Breast epithelium (tissue), 4 donors: ENCODE measurements around the gene NPRL2. TPM values are rescaled to one million over a fixed set of nuclear protein-coding genes. Genes with fewer than 3 reads are reported as not detected.

ENCODE experiments used
- DNase-seq, 2 donors: peaks; one replicate each; pipeline ENCODE4 v3.0.0-alpha.2; 2019; ENCODE audit warnings: low spot score in 2 of 2
- H3K27ac ChIP-seq, 2 donors: fragments of 200-600 bp; sonication (generic) in 1 of 2; one replicate each; pipeline ENCODE4 v1.5.1; 2016 to 2019; ENCODE audit warnings: mild to moderate bottlenecking in 1 of 2
- H3K27me3 ChIP-seq, 2 donors: fragments of 200-600 bp; sonication (generic) in 1 of 2; one replicate each; pipeline versions ENCODE4 v1.5.1 to v1.6.0; 2017 to 2019; ENCODE audit warnings: control low read depth in 1 of 2, mild to moderate bottlenecking in 1 of 2
- H3K36me3 ChIP-seq: fragments of 200-600 bp; one replicate; pipeline ENCODE4 v1.5.1; 2019
- H3K4me1 ChIP-seq, 2 donors: fragments of 200-600 bp; sonication (generic); one replicate each; pipeline ENCODE4 v1.5.1; 2016 to 2019; ENCODE audit warnings: control low read depth in 1 of 2
- H3K4me3 ChIP-seq, 3 donors: fragments of 200-600 bp; sonication (generic); 1 replicate in 2 of 3; 2 replicates in 1 of 3; pipeline ENCODE4 v1.5.1; 2016 to 2019; ENCODE audit warnings: mild to moderate bottlenecking in 3 of 3, moderate library complexity in 2 of 3
- H3K9me3 ChIP-seq, 2 donors: fragments of 200-600 bp; sonication (generic) in 1 of 2; one replicate each; pipeline ENCODE4 v1.5.1; 2016 to 2019; ENCODE audit warnings: control low read depth in 1 of 2
- POLR2A ChIP-seq: fragments of 450-650 bp; IDR thresholded peaks from one replicate; pipeline ENCODE4 v1.6.1; 2016; ENCODE audit warnings: antibody characterized with exemption, mild to moderate bottlenecking, moderate library complexity
- POLR2AphosphoS5 ChIP-seq, 3 donors: sonication (generic); formaldehyde crosslinking; IDR thresholded peaks; one replicate each; pipeline ENCODE4 v1.6.1; 2017; ENCODE audit warnings: antibody characterized with exemption in 3 of 3
- intact Hi-C: fragments of 100-400 bp; cut with DNase I; formaldehyde crosslinking; loops from one replicate; pipeline ENCODE4 v1.15.1; 2023; ENCODE audit warnings: low total_unique reads
- total RNA-seq, 3 donors: library from RNA; depleted of rRNA; stranded (reverse); fragments of >200 nt; gene quantifications; one replicate each; pipeline ENCODE4 v1.1.0, GENCODE V29; 2016
- TF ChIP-seq, protein P1 (sequence below), 3 donors: fragments of 450-650 bp; IDR thresholded peaks; one replicate each; pipeline ENCODE4 v1.5.1; 2016 to 2017; ENCODE audit warnings: antibody characterized with exemption in 3 of 3, mild to moderate bottlenecking in 3 of 3, moderate library complexity in 3 of 3

NPRL2 gene
- total RNA-seq, 3 donors from 2014 or later: 17.4 to 31.5 (median 29.5) TPM

DNA sequence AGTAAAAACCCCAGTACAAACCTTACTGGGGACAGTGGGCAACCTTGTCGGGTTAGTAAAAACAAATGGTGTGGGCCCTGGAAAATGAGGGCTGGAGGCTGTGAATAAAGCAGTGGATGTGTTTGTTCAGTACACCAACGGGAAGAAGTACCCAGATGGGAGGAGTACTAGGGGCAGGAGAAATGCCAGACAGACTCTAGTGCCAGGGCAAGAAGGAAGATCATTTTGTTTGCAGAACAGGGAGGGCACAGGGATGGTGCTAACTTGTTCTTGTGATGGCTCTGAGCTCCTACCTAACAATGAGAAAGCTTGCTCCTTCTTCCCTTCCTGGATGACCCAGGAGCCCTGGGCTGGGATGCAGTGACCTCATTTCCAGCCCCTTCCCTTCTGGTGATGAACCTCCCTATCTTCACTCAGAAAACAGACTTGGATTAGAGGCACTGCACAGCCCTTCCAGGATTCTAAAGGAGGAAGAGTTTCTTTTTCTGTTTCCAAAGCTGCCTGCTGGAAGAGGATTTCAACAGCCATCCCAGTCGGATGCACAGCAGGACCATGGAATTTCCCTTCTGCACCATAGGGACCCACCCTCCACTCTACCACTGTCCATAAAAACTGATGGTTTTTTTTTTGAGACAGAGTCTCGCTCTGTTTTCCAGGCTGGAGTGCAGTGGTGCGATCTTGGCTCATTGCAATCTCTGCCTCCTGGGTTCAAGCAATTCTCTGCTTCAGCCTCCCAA lies 16.1 kb downstream of the NPRL2 start:
- Histone ChIP-seq H3K4me3 (peak overlapping the region in 1 of 3 donors; percentile 45), H3K36me3 (peaks cover 8% of the 10 kb centered on the region), H3K27ac (peak overlapping the region; percentile 84 to 96), H3K9me3 (no peaks in the 10 kb centered on the region), H3K27me3 (no peaks in the 10 kb centered on the region), H3K4me1 (peaks cover 9 to 19% of the 10 kb centered on the region in 2 donors)
- intact Hi-C loops: no loop called here
- DNase-seq: no peak
- TF ChIP-seq, protein P1, sequence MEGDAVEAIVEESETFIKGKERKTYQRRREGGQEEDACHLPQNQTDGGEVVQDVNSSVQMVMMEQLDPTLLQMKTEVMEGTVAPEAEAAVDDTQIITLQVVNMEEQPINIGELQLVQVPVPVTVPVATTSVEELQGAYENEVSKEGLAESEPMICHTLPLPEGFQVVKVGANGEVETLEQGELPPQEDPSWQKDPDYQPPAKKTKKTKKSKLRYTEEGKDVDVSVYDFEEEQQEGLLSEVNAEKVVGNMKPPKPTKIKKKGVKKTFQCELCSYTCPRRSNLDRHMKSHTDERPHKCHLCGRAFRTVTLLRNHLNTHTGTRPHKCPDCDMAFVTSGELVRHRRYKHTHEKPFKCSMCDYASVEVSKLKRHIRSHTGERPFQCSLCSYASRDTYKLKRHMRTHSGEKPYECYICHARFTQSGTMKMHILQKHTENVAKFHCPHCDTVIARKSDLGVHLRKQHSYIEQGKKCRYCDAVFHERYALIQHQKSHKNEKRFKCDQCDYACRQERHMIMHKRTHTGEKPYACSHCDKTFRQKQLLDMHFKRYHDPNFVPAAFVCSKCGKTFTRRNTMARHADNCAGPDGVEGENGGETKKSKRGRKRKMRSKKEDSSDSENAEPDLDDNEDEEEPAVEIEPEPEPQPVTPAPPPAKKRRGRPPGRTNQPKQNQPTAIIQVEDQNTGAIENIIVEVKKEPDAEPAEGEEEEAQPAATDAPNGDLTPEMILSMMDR (IDR thresholded peaks at IDR 0.05): no peak
- TF ChIP-seq POLR2AphosphoS5 (IDR thresholded peaks at IDR 0.05) (no peak), POLR2A (no peak)

DNA sequence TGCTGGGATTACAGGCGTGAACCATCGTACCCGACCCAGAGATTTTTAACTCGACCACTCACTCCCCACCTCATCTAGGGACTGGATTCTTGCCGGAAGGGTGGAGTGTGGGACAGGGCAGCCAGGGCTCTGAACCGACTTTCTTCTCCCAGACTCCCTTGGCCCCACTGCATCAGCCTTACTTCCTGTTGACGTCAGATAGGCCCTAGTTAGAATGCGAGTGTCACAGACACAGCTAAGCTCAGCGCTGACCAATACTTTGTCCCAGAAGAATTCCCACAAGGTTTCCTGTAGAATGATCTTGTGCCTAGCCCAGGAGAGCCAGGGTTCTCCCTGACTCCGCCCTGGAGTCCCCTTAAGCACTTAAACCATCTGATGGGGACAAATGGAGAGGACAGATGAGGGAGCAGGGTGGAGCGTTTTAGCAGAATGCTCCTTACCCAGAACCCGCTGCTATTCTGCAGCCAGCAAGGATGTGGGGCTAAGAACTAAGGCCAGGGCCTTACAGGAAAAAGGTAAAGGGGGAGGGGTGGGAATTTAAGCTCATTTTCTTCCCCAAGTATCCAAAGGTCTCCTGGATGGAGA lies 16.7 kb downstream of the NPRL2 start:
- no peak for DNase-seq
- H3K36me3 ChIP-seq: peaks cover 8% of the 10 kb centered on the region
- H3K4me1 ChIP-seq: peaks cover 9 to 19% of the 10 kb centered on the region in 2 donors
- TF ChIP-seq POLR2AphosphoS5 (IDR thresholded peaks at IDR 0.05): peak in 1 of 3 donors; percentile 56
- TF ChIP-seq, protein P1 (IDR thresholded peaks at IDR 0.05): no peak
- no peaks in the 10 kb centered on the region for H3K27me3 ChIP-seq
- intact Hi-C loops: no loop called here
- peak overlapping the region in 1 of 3 donors; percentile 45 for H3K4me3 ChIP-seq
- H3K27ac ChIP-seq: peak overlapping the region; percentile 84 to 96
- H3K9me3 ChIP-seq: no peaks in the 10 kb centered on the region

- H3K36me3 ChIP-seq: peaks cover 8% of the 10 kb centered on the region
- H3K27me3 ChIP-seq: no peaks in the 10 kb centered on the region
- no peak for DNase-seq
- H3K4me3 ChIP-seq: no peak overlapping the region
- no peaks in the 10 kb centered on the region for H3K9me3 ChIP-seq
- intact Hi-C loops: no loop called here
- peaks cover 9 to 27% of the 10 kb centered on the region in 2 donors for H3K4me1 ChIP-seq
- H3K27ac ChIP-seq: no peak overlapping the region
- TF ChIP-seq POLR2AphosphoS5 (IDR thresholded peaks at IDR 0.05) (no peak), POLR2A (no peak)
- TF ChIP-seq, protein P1 (IDR thresholded peaks at IDR 0.05): no peak
Measured at GRCh38 chr3:50331364-50331907, 19.1 kb downstream of the NPRL2 start.

GRCh38 chr3:50330330-50330729 lies 20.2 kb downstream of the NPRL2 start:
- intact Hi-C loops: no loop called here
- Histone ChIP-seq H3K27ac (no peak overlapping the region), H3K36me3 (peaks cover 8% of the 10 kb centered on the region), H3K27me3 (no peaks in the 10 kb centered on the region), H3K4me1 (peaks cover under 1 to 19% of the 10 kb centered on the region in 2 donors), H3K9me3 (no peaks in the 10 kb centered on the region), H3K4me3 (no peak overlapping the region)
- no peak for DNase-seq
- TF ChIP-seq POLR2AphosphoS5 (IDR thresholded peaks at IDR 0.05) (no peak), POLR2A (no peak)
- TF ChIP-seq, protein P1 (IDR thresholded peaks at IDR 0.05): no peak
